Ishikawa (cell line): ENCODE data around the gene MAP1B.

Source experiments
- CEBPB ChIP-seq: IDR thresholded peaks from 2 replicates; pipeline ENCODE4 v1.6.1; 2012
- CREB1 ChIP-seq: IDR thresholded peaks from 2 replicates; pipeline ENCODE4 v1.6.1; 2012; ENCODE audit warnings: low read depth
- EGR1 ChIP-seq: IDR thresholded peaks from 2 replicates; pipeline ENCODE4 v1.6.1; 2012
- EP300 ChIP-seq: IDR thresholded peaks from 2 replicates; pipeline ENCODE4 v1.6.1; 2012; ENCODE audit warnings: borderline replicate concordance
- FOXM1 ChIP-seq: IDR thresholded peaks from 2 replicates; pipeline ENCODE4 v1.6.1; 2012; ENCODE audit warnings: low read depth, borderline replicate concordance
- NFIC ChIP-seq: IDR thresholded peaks from 2 replicates; pipeline ENCODE4 v1.6.1; 2012
- RAD21 ChIP-seq: IDR thresholded peaks from 2 replicates; pipeline ENCODE4 v1.6.1; 2012; ENCODE audit warnings: low read depth
- REST ChIP-seq: IDR thresholded peaks from 2 replicates; pipeline ENCODE4 v1.6.1; 2012; ENCODE audit warnings: low read depth, mild to moderate bottlenecking
- TAF1 ChIP-seq: IDR thresholded peaks from 2 replicates; pipeline ENCODE4 v1.6.1; 2012; ENCODE audit warnings: low read depth, mild to moderate bottlenecking
- TCF12 ChIP-seq: IDR thresholded peaks from 2 replicates; pipeline ENCODE4 v1.6.1; 2012; ENCODE audit warnings: low read depth
- TEAD4 ChIP-seq: IDR thresholded peaks from 2 replicates; pipeline ENCODE4 v1.6.1; 2012
- YY1 ChIP-seq: IDR thresholded peaks from 2 replicates; pipeline ENCODE4 v1.6.1; 2012; ENCODE audit warnings: low read depth
- ZBTB7A ChIP-seq: IDR thresholded peaks from 2 replicates; pipeline ENCODE4 v1.6.1; 2012; ENCODE audit warnings: low read depth
- TF ChIP-seq, protein P1 (sequence below): IDR thresholded peaks from 2 replicates; pipeline ENCODE4 v1.6.1; 2012
- TF ChIP-seq, protein P2 (sequence below): IDR thresholded peaks from 2 replicates; pipeline ENCODE4 v1.6.1; 2012

The MAP1B gene

DNA sequence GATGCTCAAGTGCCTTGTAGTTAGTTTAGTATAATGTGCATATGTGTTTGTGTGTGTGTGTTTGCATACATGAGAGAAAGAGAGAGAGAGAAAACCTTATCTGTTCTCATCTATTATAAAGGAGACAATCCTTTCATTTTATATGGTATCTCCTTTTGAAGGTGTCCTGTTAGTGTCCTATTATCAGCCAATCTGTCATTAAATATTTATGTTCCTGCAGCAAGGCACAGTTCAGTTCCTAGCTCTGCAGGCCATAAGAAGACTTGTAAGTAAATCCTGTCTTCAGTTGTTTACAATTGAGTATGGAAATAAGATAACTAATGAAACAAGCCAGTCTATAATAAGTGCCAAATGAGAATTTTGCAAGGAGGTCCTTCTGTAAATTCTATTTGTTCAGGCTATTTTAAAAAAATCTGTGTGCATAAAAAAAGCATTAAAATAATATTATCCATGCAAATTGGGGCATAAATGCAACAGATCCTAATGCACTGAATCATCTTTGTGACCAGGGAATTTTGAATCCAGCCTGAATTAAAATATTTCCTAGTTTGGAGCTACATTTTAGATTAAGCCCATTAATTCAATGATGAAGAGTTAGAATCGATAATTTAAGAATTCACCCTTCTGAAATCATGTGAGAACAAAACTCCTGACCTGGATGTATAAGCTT lies 18.1 kb downstream of the MAP1B start:
- TF ChIP-seq CREB1 (no peak), ZBTB7A (no peak), YY1 (no peak), EP300 (no peak), EGR1 (no peak), RAD21 (no peak), REST (no peak)
- TF ChIP-seq, protein P1, sequence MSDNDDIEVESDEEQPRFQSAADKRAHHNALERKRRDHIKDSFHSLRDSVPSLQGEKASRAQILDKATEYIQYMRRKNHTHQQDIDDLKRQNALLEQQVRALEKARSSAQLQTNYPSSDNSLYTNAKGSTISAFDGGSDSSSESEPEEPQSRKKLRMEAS: no peak

GRCh38 chr5:72125941-72126620 lies 18.8 kb downstream of the MAP1B start:
- TF ChIP-seq REST: no peak
- no peak for TF ChIP-seq EGR1
- no peak for TF ChIP-seq ZBTB7A

GRCh38 chr5:72126796-72127195 lies 19.5 kb downstream of the MAP1B start:
- TF ChIP-seq EGR1 (no peak), REST (no peak), TCF12 (no peak), ZBTB7A (no peak), CREB1 (no peak), NFIC (no peak), TAF1 (no peak), TEAD4 (no peak), RAD21 (no peak), FOXM1 (no peak), EP300 (no peak), CEBPB (no peak), YY1 (no peak)
- TF ChIP-seq, protein P1: no peak
- TF ChIP-seq, protein P2, sequence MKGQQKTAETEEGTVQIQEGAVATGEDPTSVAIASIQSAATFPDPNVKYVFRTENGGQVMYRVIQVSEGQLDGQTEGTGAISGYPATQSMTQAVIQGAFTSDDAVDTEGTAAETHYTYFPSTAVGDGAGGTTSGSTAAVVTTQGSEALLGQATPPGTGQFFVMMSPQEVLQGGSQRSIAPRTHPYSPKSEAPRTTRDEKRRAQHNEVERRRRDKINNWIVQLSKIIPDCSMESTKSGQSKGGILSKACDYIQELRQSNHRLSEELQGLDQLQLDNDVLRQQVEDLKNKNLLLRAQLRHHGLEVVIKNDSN: no peak

DNA sequence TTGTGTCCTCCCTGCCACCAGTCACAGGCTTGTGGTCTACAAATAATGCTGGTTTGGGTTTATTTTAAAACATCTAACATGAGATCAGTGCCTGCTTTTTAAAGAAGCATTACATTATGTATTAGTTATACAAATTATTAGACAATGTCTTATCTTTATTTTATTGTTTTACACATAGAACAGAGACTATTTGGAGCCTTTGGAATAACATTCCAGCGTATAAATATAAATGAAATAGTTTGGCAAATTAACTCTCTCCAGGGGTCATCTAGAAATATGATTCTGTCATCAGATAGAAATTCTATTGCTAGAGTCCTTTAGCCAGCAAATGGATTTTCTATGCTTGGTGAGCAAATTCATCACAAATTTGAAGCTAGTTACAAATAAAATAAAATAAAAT lies 22.4 kb downstream of the MAP1B start:
- TF ChIP-seq CREB1 (no peak), FOXM1 (no peak), CEBPB (no peak), ZBTB7A (no peak), RAD21 (no peak), EP300 (no peak), EGR1 (no peak), YY1 (no peak), TEAD4 (no peak), TCF12 (no peak), NFIC (no peak), REST (no peak), TAF1 (no peak)
- TF ChIP-seq, protein P2: no peak
